A549 (cell line): ENCODE measurements around the gene GSC2.

Experiments used
- BHLHE40 ChIP-seq: IDR thresholded peaks from 2 replicates; pipeline ENCODE4 v1.6.1; 2012; ENCODE audit warnings: low read depth, low read length, inconsistent platforms
- CBX8 ChIP-seq: fragments of 200-600 bp; sonication (generic); IDR thresholded peaks from 2 replicates; pipeline ENCODE4 v1.6.1; 2016
- EHMT2 ChIP-seq: fragments of 200-600 bp; sonication (generic); IDR thresholded peaks from 2 replicates; pipeline ENCODE4 v1.6.1; 2016; ENCODE audit warnings: antibody characterized with exemption, low read depth, mild to moderate bottlenecking, moderate library complexity
- EP300 ChIP-seq, 2 experiments: fragments of >200 bp; sonication (Bioruptor Twin); formaldehyde crosslinking; IDR thresholded peaks; 2 replicates in 1 of 2; 3 replicates in 1 of 2; pipeline ENCODE4 v1.6.1; 2016 to 2017
- JUN ChIP-seq, 2 experiments: fragments of >200 bp; sonication (Bioruptor Twin); formaldehyde crosslinking; IDR thresholded peaks; 2 replicates in 1 of 2; 3 replicates in 1 of 2; pipeline ENCODE4 v1.6.1; 2016 to 2017
- POLR2A ChIP-seq: IDR thresholded peaks from 2 replicates; pipeline ENCODE4 v1.6.1; 2012; ENCODE audit warnings: mild to moderate bottlenecking, low read length
- RAD21 ChIP-seq, 2 experiments: fragments of >200 bp in 1 of 2; sonication (Bioruptor Twin) in 1 of 2; formaldehyde crosslinking in 1 of 2; IDR thresholded peaks in 1 of 2; conservative IDR thresholded peaks in 1 of 2; 2 replicates in 1 of 2; 3 replicates in 1 of 2; pipeline ENCODE4 v1.6.1; 2012 to 2018; ENCODE audit warnings: inconsistent platforms in 1 of 2
- SMC3 ChIP-seq: fragments of >200 bp; sonication (Bioruptor Twin); formaldehyde crosslinking; IDR thresholded peaks from 3 replicates; pipeline ENCODE4 v1.6.1; 2018; ENCODE audit warnings: inconsistent platforms
- ZFP36 ChIP-seq: fragments of 450-650 bp; IDR thresholded peaks from 2 replicates; pipeline ENCODE4 v1.6.1; 2014; ENCODE audit warnings: borderline replicate concordance; ENCODE audit not compliant: partially characterized antibody
- TF ChIP-seq, protein P1 (sequence below): fragments of >200 bp; sonication (Bioruptor Twin); formaldehyde crosslinking; IDR thresholded peaks from 3 replicates; pipeline ENCODE4 v1.5.1; 2016
- TF ChIP-seq, protein P2 (sequence below): fragments of 150-350 bp; IDR thresholded peaks from 2 replicates; pipeline ENCODE4 v1.6.1; 2014; ENCODE audit warnings: low read depth, mild to moderate bottlenecking, low read length
- TF ChIP-seq, protein P3 (sequence below): IDR thresholded peaks from 2 replicates; pipeline ENCODE4 v1.6.1; 2012
- TF ChIP-seq, protein P4 (sequence below): fragments of 450-650 bp; IDR thresholded peaks from 2 replicates; pipeline ENCODE4 v1.6.1; 2014; ENCODE audit warnings: antibody characterized with exemption

DNA sequence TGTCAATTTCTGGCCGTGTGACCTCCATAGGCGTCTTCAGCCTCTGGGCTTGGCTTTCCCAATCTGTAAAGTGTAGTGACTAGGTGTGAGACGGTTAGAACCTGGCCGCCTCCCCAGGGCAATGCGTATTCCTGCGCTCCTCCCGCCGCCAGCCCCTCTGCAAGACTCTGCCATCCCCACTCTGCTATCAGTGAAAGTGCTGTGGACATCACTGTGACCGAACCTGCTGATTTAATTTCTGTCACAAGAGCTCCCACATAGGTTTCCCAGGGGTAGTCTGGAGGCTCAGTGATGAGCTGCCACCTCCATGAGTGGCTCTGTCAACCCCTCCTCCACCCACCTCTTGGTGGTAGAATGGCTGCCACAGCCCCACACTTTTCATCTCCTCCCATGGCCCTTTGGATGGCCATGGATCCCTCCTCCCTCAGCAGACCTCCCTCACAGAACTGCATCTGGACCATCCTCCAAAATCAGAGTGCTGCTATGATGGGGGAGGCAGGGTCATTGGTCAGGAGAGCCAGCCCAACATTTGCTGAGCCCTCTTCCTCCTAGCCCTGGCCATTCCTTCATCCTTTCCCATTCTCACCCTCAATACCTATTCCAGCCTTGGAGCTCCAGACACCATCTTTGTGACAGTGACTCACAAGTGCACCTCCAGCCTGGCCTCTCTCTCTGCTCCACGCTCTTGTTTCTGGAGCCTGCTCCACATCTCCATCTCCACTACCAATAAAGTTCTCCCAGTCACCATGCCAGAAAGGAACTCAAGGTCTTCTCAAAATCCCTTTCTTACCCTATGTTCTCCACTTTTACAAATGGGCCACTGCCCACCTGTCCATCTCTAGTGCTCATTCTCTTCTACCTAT, 1.5 kb upstream of the GSC2 start:
- TF ChIP-seq, protein P1, sequence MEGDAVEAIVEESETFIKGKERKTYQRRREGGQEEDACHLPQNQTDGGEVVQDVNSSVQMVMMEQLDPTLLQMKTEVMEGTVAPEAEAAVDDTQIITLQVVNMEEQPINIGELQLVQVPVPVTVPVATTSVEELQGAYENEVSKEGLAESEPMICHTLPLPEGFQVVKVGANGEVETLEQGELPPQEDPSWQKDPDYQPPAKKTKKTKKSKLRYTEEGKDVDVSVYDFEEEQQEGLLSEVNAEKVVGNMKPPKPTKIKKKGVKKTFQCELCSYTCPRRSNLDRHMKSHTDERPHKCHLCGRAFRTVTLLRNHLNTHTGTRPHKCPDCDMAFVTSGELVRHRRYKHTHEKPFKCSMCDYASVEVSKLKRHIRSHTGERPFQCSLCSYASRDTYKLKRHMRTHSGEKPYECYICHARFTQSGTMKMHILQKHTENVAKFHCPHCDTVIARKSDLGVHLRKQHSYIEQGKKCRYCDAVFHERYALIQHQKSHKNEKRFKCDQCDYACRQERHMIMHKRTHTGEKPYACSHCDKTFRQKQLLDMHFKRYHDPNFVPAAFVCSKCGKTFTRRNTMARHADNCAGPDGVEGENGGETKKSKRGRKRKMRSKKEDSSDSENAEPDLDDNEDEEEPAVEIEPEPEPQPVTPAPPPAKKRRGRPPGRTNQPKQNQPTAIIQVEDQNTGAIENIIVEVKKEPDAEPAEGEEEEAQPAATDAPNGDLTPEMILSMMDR = no peak
- TF ChIP-seq RAD21 (conservative IDR thresholded peaks at IDR 0.05 in 1 of 2, IDR thresholded peaks at IDR 0.05 in 1 of 2) = no peak
- no peak for TF ChIP-seq CBX8
- TF ChIP-seq, protein P2, sequence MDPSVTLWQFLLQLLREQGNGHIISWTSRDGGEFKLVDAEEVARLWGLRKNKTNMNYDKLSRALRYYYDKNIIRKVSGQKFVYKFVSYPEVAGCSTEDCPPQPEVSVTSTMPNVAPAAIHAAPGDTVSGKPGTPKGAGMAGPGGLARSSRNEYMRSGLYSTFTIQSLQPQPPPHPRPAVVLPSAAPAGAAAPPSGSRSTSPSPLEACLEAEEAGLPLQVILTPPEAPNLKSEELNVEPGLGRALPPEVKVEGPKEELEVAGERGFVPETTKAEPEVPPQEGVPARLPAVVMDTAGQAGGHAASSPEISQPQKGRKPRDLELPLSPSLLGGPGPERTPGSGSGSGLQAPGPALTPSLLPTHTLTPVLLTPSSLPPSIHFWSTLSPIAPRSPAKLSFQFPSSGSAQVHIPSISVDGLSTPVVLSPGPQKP = no peak
- TF ChIP-seq POLR2A = no peak
- TF ChIP-seq, protein P3, sequence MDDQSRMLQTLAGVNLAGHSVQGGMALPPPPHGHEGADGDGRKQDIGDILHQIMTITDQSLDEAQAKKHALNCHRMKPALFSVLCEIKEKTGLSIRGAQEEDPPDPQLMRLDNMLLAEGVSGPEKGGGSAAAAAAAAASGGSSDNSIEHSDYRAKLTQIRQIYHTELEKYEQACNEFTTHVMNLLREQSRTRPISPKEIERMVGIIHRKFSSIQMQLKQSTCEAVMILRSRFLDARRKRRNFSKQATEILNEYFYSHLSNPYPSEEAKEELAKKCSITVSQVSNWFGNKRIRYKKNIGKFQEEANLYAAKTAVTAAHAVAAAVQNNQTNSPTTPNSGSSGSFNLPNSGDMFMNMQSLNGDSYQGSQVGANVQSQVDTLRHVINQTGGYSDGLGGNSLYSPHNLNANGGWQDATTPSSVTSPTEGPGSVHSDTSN = no peak
- TF ChIP-seq, protein P4, sequence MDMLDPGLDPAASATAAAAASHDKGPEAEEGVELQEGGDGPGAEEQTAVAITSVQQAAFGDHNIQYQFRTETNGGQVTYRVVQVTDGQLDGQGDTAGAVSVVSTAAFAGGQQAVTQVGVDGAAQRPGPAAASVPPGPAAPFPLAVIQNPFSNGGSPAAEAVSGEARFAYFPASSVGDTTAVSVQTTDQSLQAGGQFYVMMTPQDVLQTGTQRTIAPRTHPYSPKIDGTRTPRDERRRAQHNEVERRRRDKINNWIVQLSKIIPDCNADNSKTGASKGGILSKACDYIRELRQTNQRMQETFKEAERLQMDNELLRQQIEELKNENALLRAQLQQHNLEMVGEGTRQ = no peak
- TF ChIP-seq BHLHE40 = no peak
- no peak for TF ChIP-seq SMC3
- TF ChIP-seq ZFP36 = no peak
- TF ChIP-seq EP300 (IDR thresholded peaks at IDR 0.05) = no peak
- no peak for TF ChIP-seq EHMT2
- TF ChIP-seq JUN (IDR thresholded peaks at IDR 0.05) = no peak
